PFSK-1 (cell line): ENCODE data around the gene LOXL4.

Experiments used
- POLR2AphosphoS5 ChIP-seq: IDR thresholded peaks from 2 replicates; pipeline ENCODE4 v1.6.1; 2012; ENCODE audit warnings: low read depth, mild to moderate bottlenecking, control low read depth, low read length, moderate library complexity
- SIN3A ChIP-seq: IDR thresholded peaks from 2 replicates; pipeline ENCODE4 v1.6.1; 2012; ENCODE audit warnings: mild to moderate bottlenecking, low read length, moderate library complexity, borderline replicate concordance; ENCODE audit not compliant: insufficient read depth
- TAF1 ChIP-seq: IDR thresholded peaks from 2 replicates; pipeline ENCODE4 v1.6.1; 2012; ENCODE audit warnings: low read length, control low read depth, borderline replicate concordance; ENCODE audit not compliant: insufficient read depth
- TF ChIP-seq, protein P1 (sequence below), 2 experiments: IDR thresholded peaks; 2 replicates each; pipeline versions ENCODE4 v1.6.1 to v1.8.0; 2011 to 2012; ENCODE audit warnings: low read depth in 2 of 2, low read length in 2 of 2, control low read depth in 1 of 2, inconsistent platforms in 1 of 2, mild to moderate bottlenecking in 1 of 2, moderate library complexity in 1 of 2; ENCODE audit not compliant: insufficient read depth in 1 of 2

DNA sequence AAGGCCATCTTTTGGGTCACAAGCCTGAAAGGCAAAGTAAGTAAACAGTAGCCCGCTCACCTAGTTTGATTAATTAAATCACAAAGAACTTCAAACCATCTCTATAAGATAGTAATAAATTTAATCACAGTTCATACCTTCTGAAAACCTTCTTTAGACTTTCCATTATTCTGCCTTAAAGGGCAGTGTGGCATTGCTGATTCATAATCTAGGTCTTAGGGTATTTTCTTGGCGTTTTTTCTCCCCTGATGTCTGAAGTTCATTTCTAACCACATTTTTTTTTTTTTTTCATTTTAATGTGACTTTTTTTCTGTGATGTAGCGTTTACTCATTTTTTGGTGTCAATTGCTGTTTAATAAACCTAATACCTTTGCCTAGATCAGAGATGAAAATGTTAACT lies 27.5 kb downstream of the LOXL4 start:
- TF ChIP-seq SIN3A (no peak), POLR2AphosphoS5 (no peak), TAF1 (no peak)
- TF ChIP-seq, protein P1, sequence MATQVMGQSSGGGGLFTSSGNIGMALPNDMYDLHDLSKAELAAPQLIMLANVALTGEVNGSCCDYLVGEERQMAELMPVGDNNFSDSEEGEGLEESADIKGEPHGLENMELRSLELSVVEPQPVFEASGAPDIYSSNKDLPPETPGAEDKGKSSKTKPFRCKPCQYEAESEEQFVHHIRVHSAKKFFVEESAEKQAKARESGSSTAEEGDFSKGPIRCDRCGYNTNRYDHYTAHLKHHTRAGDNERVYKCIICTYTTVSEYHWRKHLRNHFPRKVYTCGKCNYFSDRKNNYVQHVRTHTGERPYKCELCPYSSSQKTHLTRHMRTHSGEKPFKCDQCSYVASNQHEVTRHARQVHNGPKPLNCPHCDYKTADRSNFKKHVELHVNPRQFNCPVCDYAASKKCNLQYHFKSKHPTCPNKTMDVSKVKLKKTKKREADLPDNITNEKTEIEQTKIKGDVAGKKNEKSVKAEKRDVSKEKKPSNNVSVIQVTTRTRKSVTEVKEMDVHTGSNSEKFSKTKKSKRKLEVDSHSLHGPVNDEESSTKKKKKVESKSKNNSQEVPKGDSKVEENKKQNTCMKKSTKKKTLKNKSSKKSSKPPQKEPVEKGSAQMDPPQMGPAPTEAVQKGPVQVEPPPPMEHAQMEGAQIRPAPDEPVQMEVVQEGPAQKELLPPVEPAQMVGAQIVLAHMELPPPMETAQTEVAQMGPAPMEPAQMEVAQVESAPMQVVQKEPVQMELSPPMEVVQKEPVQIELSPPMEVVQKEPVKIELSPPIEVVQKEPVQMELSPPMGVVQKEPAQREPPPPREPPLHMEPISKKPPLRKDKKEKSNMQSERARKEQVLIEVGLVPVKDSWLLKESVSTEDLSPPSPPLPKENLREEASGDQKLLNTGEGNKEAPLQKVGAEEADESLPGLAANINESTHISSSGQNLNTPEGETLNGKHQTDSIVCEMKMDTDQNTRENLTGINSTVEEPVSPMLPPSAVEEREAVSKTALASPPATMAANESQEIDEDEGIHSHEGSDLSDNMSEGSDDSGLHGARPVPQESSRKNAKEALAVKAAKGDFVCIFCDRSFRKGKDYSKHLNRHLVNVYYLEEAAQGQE (IDR thresholded peaks at IDR 0.05; ENCODE audit: insufficient read depth in 1 of 2, low read depth in 2 of 2, low read length in 2 of 2): no peak
